LNCAP (cell line): Measurements from ENCODE around the gene LAPTM4A.

Experiments used
- CTCF ChIP-seq: fragments of 450-650 bp; IDR thresholded peaks from 2 replicates; pipeline ENCODE4 v1.5.1; 2017; ENCODE audit warnings: mild to moderate bottlenecking

Gene LAPTM4A

DNA sequence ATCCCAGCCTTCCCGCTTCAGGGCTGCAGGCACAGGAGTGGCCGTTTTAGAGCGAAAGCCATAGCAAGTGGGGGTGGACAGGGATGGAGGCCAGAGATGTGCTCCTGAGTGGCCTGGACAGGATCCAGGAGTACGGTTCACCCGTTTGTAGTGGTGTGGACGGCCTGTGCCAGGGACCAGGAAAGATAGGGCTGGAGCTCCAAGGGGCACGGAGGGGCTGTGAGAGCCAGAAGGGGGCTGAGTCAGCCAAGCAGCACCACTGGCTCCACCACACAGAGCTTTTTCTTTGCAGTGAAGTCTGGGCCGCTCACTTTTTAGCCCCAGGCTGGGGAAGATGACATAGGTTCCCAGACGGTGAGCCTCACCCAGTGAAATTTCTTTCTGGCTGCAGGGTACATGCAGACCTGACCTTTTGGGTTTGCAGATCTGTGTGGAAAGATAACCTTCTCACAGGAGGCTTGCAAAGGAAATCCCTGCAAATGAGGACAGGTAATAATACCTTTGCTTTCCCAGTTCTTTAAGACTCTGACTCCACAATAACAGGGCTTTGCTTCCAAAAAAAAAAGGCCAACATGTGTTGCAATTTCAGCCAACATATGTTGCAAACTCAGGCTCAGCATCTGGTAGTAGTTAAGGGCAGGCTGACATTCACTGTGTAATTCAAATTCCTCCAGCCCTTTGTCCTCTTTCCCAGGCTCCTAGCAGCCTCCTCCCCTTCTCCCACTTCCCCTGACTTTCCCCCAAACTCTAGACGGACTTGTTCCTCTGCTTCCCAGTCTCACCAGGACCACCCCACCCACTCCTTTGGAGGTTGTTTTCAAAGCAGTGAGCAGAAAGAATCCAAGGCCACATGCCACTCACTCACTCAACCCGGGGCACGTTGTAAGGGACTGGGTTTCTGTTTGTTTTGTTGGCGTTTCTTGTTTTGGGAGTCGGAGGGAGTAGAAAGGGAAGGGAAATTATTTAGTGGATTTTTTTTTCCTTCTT is 20.3 kb upstream of the LAPTM4A start:
- no peak for TF ChIP-seq CTCF

DNA sequence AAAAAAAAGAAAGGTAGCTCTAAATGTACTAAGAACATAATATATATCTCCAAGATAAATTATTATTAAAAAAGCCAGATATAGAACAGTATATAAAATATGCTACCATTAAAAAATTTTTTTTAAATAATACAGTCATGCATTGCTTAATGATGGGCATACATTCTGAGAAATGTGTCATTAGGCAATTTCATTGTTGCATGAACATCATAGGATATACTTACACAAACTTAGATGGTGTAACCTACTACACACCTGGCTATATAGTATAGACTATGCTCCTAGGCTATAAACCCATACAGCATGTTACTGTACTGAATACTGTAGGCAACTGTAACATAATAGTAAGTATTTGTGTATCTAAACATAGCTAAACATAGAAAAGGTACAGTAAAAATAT is 18.3 kb upstream of the LAPTM4A start:
- no peak for TF ChIP-seq CTCF

DNA sequence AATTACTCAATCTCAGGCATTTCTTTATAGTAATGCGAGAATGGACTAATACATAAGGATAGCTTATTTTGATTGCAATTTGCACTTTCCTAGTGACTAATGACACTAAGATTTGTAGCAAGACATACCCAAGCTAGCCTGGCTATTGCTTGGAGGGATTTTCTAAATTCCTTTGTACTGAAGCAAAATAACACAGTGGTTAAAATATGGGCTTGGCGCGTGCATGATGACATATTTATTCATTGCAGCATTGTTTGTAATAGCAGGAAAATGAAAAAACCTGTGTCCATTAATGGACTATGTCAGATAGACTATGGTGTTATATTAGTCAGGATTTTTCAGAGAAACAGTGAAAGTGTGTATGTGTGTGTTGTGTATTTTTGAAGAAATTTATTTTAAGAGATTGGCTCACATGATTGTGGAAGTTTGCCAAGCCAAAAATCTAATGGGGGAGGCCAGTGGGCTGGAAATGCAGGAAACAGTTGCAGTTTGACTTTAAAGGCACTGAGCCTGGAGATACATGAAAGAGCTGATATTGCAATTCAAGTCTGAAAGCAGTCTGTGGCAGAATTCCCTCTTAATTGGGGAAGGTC is 16.7 kb upstream of the LAPTM4A start:
- no peak for TF ChIP-seq CTCF

GRCh38 chr2:20065885-20066602 is 14.6 kb upstream of the LAPTM4A start:
- TF ChIP-seq CTCF = no peak

DNA sequence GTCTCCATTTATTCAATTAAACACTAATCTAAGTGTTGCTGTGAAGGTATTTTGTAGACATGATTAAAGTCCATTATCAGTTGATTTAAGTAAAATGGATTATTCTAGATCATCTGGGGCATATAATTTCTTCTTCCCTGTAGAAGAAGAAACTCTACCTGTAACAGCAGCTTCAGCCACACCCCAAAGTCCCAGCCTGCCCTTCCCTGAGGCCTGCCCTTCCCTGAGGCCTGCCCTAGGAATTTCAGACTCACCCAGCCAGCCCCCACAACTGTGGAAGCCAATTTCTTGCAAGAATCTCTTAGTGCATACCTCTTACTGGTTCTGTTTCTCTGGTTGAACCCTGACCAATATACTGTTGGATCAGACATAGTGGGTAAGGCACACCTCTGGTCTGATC is 13.4 kb upstream of the LAPTM4A start:
- no peak for TF ChIP-seq CTCF

DNA sequence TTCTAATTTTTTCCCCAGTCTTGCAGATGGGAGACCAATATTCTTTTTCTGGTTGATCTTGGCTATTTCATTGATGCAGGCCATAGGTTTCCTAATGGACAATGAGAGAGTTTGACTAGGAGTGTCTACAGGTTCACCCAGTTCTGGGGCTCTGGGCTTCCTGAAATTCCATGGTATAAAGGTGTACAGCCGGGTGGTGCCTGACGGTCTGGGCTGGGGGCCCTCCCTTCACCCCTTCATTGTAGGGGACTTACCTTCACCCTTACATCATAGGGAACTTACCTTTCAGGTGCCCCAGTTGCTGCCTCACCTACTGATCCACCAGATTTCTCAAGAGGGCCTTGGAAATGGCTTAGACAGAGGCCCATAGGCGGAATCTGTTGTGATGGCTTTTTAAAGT is 13.0 kb upstream of the LAPTM4A start:
- no peak for TF ChIP-seq CTCF
